Neural progenitor cell (in vitro differentiated cells): ENCODE data around the gene FAF1. TPM values are rescaled to one million over a fixed set of nuclear protein-coding genes. Genes with fewer than 3 reads are reported as not detected.

Experiments
- DNase-seq: peaks from one replicate; pipeline ENCODE4 v3.0.0-alpha.2; 2016; ENCODE audit warnings: low spot score
- H2AFZ ChIP-seq: fragments of 200-600 bp; sonication (generic); replicated peaks from 2 replicates; pipeline ENCODE4 v1.6.1; 2016; ENCODE audit warnings: antibody characterized with exemption
- H3F3A ChIP-seq: fragments of 200-600 bp; sonication (generic); 2 replicates; pipeline ENCODE4 v1.6.1; 2016; ENCODE audit warnings: antibody characterized with exemption, low read depth
- H3K27ac ChIP-seq: fragments of 200-600 bp; sonication (generic); 2 replicates; pipeline ENCODE4 v1.5.1; 2016; ENCODE audit warnings: mild to moderate bottlenecking
- H3K27me3 ChIP-seq: fragments of 200-600 bp; sonication (generic); 2 replicates; pipeline ENCODE4 v1.6.1; 2016; ENCODE audit warnings: mild to moderate bottlenecking, moderate library complexity
- H3K36me3 ChIP-seq: fragments of 200-600 bp; sonication (generic); 2 replicates; pipeline ENCODE4 v1.5.1; 2016
- H3K4me1 ChIP-seq: fragments of 200-600 bp; sonication (generic); 2 replicates; pipeline ENCODE4 v1.6.1; 2016; ENCODE audit warnings: mixed run types
- H3K4me2 ChIP-seq: fragments of 200-600 bp; sonication (generic); 2 replicates; pipeline ENCODE4 v1.6.1; 2016
- H3K4me3 ChIP-seq: fragments of 200-600 bp; sonication (generic); 2 replicates; pipeline ENCODE4 v1.5.1; 2016
- H3K79me2 ChIP-seq: fragments of 200-600 bp; sonication (generic); 2 replicates; pipeline ENCODE4 v1.6.1; 2016; ENCODE audit warnings: low read depth
- H3K9ac ChIP-seq: fragments of 200-600 bp; sonication (generic); 2 replicates; pipeline ENCODE4 v1.6.1; 2016
- H3K9me3 ChIP-seq: fragments of 200-600 bp; sonication (generic); 2 replicates; pipeline ENCODE4 v1.5.1; 2016; ENCODE audit warnings: low read depth
- H4K20me1 ChIP-seq: fragments of 200-600 bp; sonication (generic); 2 replicates; pipeline ENCODE4 v1.6.1; 2016; ENCODE audit warnings: low read depth
- H3K27ac Mint-ChIP-seq: 3 replicates; pipeline ENCODE4 v1.8.0; 2021; ENCODE audit warnings: mixed read lengths
- H3K27me3 Mint-ChIP-seq: 2 replicates; pipeline ENCODE4 v1.8.0; 2022; ENCODE audit warnings: low read depth, mild to moderate bottlenecking, inconsistent platforms, moderate library complexity, mixed read lengths; ENCODE audit not compliant: insufficient read depth
- H3K36me3 Mint-ChIP-seq: 3 replicates; pipeline ENCODE4 v1.8.0; 2021; ENCODE audit warnings: mixed read lengths
- H3K4me1 Mint-ChIP-seq: 3 replicates; pipeline ENCODE4 v1.8.0; 2021; ENCODE audit warnings: mixed read lengths
- H3K4me3 Mint-ChIP-seq: 3 replicates; pipeline ENCODE4 v1.8.0; 2021; ENCODE audit warnings: mild to moderate bottlenecking, moderate library complexity, mixed read lengths
- H3K9me3 Mint-ChIP-seq: 3 replicates; pipeline ENCODE4 v1.8.0; 2020; ENCODE audit warnings: mixed read lengths
- EZH2 ChIP-seq: fragments of 200-600 bp; sonication (generic); IDR thresholded peaks from 2 replicates; pipeline ENCODE4 v1.6.1; 2017; ENCODE audit warnings: antibody characterized with exemption, mild to moderate bottlenecking, moderate library complexity
- EZH2phosphoT487 ChIP-seq: fragments of 200-600 bp; sonication (generic); IDR thresholded peaks from 2 replicates; pipeline ENCODE4 v1.6.1; 2017; ENCODE audit warnings: antibody characterized with exemption
- total RNA-seq: library from RNA; depleted of rRNA; stranded (reverse); fragments of >200 nt; gene quantifications from 2 replicates; pipeline ENCODE4 v1.2.3, GENCODE V29; 2015; ENCODE audit warnings: low replicate concordance
- TF ChIP-seq, protein P1 (sequence below): fragments of 200-600 bp; sonication (generic); IDR thresholded peaks from 2 replicates; pipeline ENCODE4 v1.5.1; 2017; ENCODE audit warnings: antibody characterized with exemption, mild to moderate bottlenecking

FAF1 gene
- total RNA-seq, 1 donor from 2014 or later: 103 TPM

DNA sequence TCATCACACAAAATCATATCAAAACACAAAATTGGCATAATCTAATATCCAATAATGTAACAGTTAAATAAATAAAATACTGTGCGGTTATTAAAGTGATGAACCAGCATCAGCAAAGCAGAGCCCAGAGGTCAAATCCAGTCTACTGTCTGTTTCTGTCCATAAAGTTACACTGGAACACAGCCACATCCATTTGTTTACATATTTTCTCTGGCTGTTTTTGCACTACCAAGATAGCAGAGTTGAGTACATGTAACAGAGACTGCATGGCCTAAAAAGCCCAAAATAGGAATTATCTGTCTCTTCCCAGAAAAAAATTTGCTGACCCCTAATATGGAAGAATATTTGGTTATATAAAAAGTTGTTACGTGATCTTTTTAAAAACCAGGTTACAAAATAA is 294.7 kb downstream of the FAF1 start:
- Histone ChIP-seq H3K36me3 (no peaks in the 10 kb centered on the region), H3K79me2 (no peaks in the 10 kb centered on the region), H3K4me1 (peaks cover 46% of the 10 kb centered on the region), H3F3A (peaks cover 25% of the 10 kb centered on the region), H2AFZ (no peak overlapping the region), H3K9me3 (no peaks in the 10 kb centered on the region), H3K27me3 (no peaks in the 10 kb centered on the region), H3K4me3 (no peak overlapping the region), H3K9ac (no peak overlapping the region), H3K27ac (no peak overlapping the region), H3K4me2 (no peak overlapping the region), H4K20me1 (no peaks in the 10 kb centered on the region)
- no peaks in the 10 kb centered on the region for H3K9me3 Mint-ChIP-seq
- no peak overlapping the region for H3K4me3 Mint-ChIP-seq
- H3K36me3 Mint-ChIP-seq: no peaks in the 10 kb centered on the region
- DNase-seq: no peak
- H3K4me1 Mint-ChIP-seq: peaks cover 44% of the 10 kb centered on the region
- no peak for TF ChIP-seq EZH2phosphoT487
- TF ChIP-seq, protein P1, sequence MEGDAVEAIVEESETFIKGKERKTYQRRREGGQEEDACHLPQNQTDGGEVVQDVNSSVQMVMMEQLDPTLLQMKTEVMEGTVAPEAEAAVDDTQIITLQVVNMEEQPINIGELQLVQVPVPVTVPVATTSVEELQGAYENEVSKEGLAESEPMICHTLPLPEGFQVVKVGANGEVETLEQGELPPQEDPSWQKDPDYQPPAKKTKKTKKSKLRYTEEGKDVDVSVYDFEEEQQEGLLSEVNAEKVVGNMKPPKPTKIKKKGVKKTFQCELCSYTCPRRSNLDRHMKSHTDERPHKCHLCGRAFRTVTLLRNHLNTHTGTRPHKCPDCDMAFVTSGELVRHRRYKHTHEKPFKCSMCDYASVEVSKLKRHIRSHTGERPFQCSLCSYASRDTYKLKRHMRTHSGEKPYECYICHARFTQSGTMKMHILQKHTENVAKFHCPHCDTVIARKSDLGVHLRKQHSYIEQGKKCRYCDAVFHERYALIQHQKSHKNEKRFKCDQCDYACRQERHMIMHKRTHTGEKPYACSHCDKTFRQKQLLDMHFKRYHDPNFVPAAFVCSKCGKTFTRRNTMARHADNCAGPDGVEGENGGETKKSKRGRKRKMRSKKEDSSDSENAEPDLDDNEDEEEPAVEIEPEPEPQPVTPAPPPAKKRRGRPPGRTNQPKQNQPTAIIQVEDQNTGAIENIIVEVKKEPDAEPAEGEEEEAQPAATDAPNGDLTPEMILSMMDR: no peak
- no peak for TF ChIP-seq EZH2
- peaks cover 4% of the 10 kb centered on the region for H3K27me3 Mint-ChIP-seq
- no peak overlapping the region for H3K27ac Mint-ChIP-seq

DNA sequence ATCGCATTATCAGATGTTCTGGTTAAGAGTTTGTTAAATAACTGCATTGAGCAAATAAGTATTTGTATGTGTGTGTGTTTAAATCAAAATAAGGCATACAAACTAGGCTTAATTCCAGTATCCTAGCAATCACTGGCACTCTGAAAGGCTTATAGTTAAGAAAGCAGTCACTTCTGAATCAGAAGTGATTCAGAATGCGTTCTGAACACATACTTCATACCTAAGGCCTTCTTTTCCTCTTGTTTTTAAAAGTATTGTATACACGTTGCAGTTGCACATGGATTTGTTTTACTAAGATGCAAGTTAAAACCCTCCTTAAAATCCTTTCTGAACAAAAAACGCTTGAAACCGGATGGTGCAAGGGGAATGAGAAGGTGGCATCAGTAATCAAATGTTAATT is 298.4 kb downstream of the FAF1 start:
- Mint-ChIP-seq H3K4me1 (peaks cover 34% of the 10 kb centered on the region), H3K9me3 (no peaks in the 10 kb centered on the region), H3K36me3 (no peaks in the 10 kb centered on the region), H3K4me3 (no peak overlapping the region), H3K27me3 (peaks cover 4% of the 10 kb centered on the region), H3K27ac (peak overlapping the region; percentile 70)
- no peak overlapping the region for H3K4me3 ChIP-seq
- peak overlapping the region; percentile 61 for H3K27ac ChIP-seq
- no peaks in the 10 kb centered on the region for H3F3A ChIP-seq
- TF ChIP-seq EZH2 (no peak), EZH2phosphoT487 (no peak)
- TF ChIP-seq, protein P1: no peak
- DNase-seq: no peak
- H3K36me3 ChIP-seq: no peaks in the 10 kb centered on the region
- H3K9me3 ChIP-seq: no peaks in the 10 kb centered on the region
- peak overlapping the region; percentile 32 for H3K4me2 ChIP-seq
- H3K4me1 ChIP-seq: peaks cover 47% of the 10 kb centered on the region
- no peaks in the 10 kb centered on the region for H3K79me2 ChIP-seq
- H3K27me3 ChIP-seq: no peaks in the 10 kb centered on the region
- no peak overlapping the region for H2AFZ ChIP-seq
- no peaks in the 10 kb centered on the region for H4K20me1 ChIP-seq
- no peak overlapping the region for H3K9ac ChIP-seq

DNA sequence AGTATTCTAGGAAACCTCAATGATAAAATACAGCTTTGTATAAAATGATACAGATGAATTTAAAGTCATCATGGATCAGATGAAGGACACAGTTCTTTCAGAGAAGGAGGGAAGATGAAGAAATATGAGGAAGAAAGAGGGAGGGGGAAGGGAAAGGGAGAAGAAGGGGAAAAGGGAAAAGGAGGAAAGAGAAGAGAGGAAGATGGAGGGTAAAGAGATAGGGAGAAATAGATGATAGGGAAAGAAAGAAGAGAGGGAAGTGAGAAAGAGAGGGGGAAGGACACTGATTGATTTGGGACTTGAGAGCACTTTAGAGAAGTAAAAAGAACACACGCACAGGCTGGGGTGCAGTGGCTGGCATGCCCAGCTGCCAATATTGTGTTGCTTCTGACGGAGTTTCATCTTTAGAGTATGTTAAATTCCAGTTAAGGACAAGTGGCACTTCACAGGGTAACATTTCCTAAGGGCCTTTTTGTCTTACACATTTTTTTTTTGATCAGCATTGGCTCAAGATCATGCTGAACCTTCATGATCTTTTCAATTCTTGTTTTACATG is 300.9 kb downstream of the FAF1 start:
- Histone ChIP-seq H3K4me2 (peak overlapping the region; percentile 29), H3K27me3 (no peaks in the 10 kb centered on the region), H4K20me1 (no peaks in the 10 kb centered on the region), H3K27ac (no peak overlapping the region), H3K79me2 (no peaks in the 10 kb centered on the region), H3K4me1 (peaks cover 46% of the 10 kb centered on the region), H3K4me3 (no peak overlapping the region), H3K36me3 (no peaks in the 10 kb centered on the region), H3K9me3 (no peaks in the 10 kb centered on the region), H3F3A (no peaks in the 10 kb centered on the region), H3K9ac (no peak overlapping the region), H2AFZ (no peak overlapping the region)
- DNase-seq: no peak
- no peaks in the 10 kb centered on the region for H3K9me3 Mint-ChIP-seq
- no peak for TF ChIP-seq EZH2
- TF ChIP-seq EZH2phosphoT487: no peak
- TF ChIP-seq, protein P1: no peak
- peaks cover 4% of the 10 kb centered on the region for H3K27me3 Mint-ChIP-seq
- H3K4me1 Mint-ChIP-seq: peaks cover 33% of the 10 kb centered on the region
- H3K36me3 Mint-ChIP-seq: no peaks in the 10 kb centered on the region
- peak overlapping the region; percentile 48 for H3K27ac Mint-ChIP-seq
- no peak overlapping the region for H3K4me3 Mint-ChIP-seq
